Karpas-422 (cell line): Measurements from ENCODE around the gene NCKAP5. TPM values are rescaled to one million over a fixed set of nuclear protein-coding genes. Genes with fewer than 3 reads are reported as not detected.

ENCODE experiments used
- DNase-seq: peaks from one replicate; pipeline ENCODE4 v3.0.0-alpha.2; 2015
- H2AFZ ChIP-seq: fragments of 200-600 bp; sonication (generic); 2 replicates; pipeline ENCODE4 v1.6.1; 2014; ENCODE audit warnings: antibody characterized with exemption, low read length, mixed read lengths
- H3K27ac ChIP-seq: fragments of 200-600 bp; sonication (generic); 2 replicates; pipeline ENCODE4 v1.5.1; 2014; ENCODE audit warnings: mild to moderate bottlenecking, low read length, moderate library complexity
- H3K27me3 ChIP-seq: fragments of 200-600 bp; sonication (generic); 2 replicates; pipeline ENCODE4 v1.6.1; 2014; ENCODE audit warnings: low read length, mixed read lengths
- H3K36me3 ChIP-seq: fragments of 200-600 bp; sonication (generic); 2 replicates; pipeline ENCODE4 v1.6.1; 2014; ENCODE audit warnings: low read length, mixed read lengths; ENCODE audit not compliant: insufficient read depth
- H3K4me1 ChIP-seq: fragments of 200-600 bp; sonication (generic); 2 replicates; pipeline ENCODE4 v1.6.1; 2014; ENCODE audit warnings: mild to moderate bottlenecking, low read length, mixed read lengths
- H3K4me2 ChIP-seq: fragments of 200-600 bp; sonication (generic); 2 replicates; pipeline ENCODE4 v1.6.1; 2014; ENCODE audit warnings: low read length, low read depth, mild to moderate bottlenecking; ENCODE audit not compliant: poor library complexity, severe bottlenecking
- H3K4me3 ChIP-seq: fragments of 200-600 bp; sonication (generic); 2 replicates; pipeline ENCODE4 v1.5.1; 2014; ENCODE audit warnings: mild to moderate bottlenecking, antibody characterized with exemption, low read length, mixed read lengths
- H3K79me2 ChIP-seq: fragments of 200-600 bp; sonication (generic); 2 replicates; pipeline ENCODE4 v1.6.1; 2014; ENCODE audit warnings: mild to moderate bottlenecking, low read length, mixed read lengths
- H3K9ac ChIP-seq: fragments of 200-600 bp; sonication (generic); 2 replicates; pipeline ENCODE4 v1.6.0; 2014; ENCODE audit warnings: low read length
- H3K9me2 ChIP-seq: fragments of 200-600 bp; sonication (generic), shearing (Covaris generic); replicated peaks from 2 replicates; pipeline ENCODE4 v1.6.0; 2014; ENCODE audit warnings: mild to moderate bottlenecking, low read length, moderate library complexity; ENCODE audit not compliant: insufficient read depth
- H3K9me3 ChIP-seq: fragments of 300-700, 200-600 bp; sonication (generic); 2 replicates; pipeline ENCODE4 v1.6.1; 2014; ENCODE audit warnings: low read length, mixed read lengths
- H4K20me1 ChIP-seq: fragments of 200-600 bp; sonication (generic); 2 replicates; pipeline ENCODE4 v1.6.1; 2014; ENCODE audit warnings: mild to moderate bottlenecking, antibody characterized with exemption, low read length, low read depth; ENCODE audit not compliant: insufficient read depth
- total RNA-seq: library from RNA; depleted of rRNA; stranded (reverse); fragments of >200 nt; shearing (Covaris generic); gene quantifications from 2 replicates; pipeline ENCODE4 v1.2.3, GENCODE V29; 2014; ENCODE audit warnings: low replicate concordance

NCKAP5 gene
- total RNA-seq, 1 experiment from 2014 or later = not detected

DNA sequence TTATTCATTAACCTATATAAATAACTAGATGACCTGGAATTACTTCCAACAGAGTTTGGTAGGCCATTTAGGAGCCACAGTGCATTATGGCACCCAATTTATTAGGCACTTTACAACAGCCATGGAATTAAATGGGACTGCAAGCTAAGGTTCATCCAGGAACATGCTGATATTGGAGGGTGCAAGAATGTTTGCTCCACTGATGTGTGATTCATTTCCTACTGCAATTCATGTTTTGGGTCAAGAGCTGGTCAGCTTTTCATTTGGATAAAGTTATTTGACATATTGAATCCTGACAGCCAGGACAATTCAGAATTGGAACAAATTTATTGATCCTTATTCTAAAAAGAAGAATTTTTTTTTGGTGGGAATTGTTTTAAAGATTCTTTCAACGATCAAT, 886.5 kb downstream of the NCKAP5 start:
- Histone ChIP-seq H4K20me1 (no peaks in the 10 kb centered on the region), H2AFZ (no peak overlapping the region), H3K4me3 (no peak overlapping the region), H3K9me2 (no peaks in the 10 kb centered on the region), H3K79me2 (no peaks in the 10 kb centered on the region), H3K9me3 (no peaks in the 10 kb centered on the region), H3K9ac (no peak overlapping the region), H3K27me3 (no peaks in the 10 kb centered on the region), H3K27ac (no peak overlapping the region), H3K4me2 (no peak overlapping the region), H3K4me1 (peaks cover 19% of the 10 kb centered on the region), H3K36me3 (no peaks in the 10 kb centered on the region)
- DNase-seq = no peak

GRCh38 chr2:132680544-132680943, 887.7 kb downstream of the NCKAP5 start:
- no peak for DNase-seq

DNA sequence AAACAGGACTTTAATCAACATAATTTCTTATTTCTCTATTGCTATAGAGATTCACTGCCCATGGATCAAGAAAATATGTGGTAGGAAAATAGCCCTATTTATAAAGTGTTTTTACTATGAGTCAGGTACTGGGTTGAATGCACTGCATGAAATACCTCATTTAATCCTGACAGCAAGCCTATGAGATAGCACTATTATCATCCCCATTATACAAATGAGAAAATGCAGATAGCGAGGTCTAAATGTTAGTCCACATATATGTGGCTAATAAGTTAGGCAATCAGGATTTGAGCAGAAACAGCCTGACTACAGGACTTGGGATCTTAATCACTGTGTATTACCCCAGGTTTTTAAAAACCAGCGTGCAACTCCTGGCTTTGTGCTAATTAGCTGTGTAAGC, 889.8 kb downstream of the NCKAP5 start:
- DNase-seq = no peak
- H3K27ac ChIP-seq = no peak overlapping the region
- no peak overlapping the region for H2AFZ ChIP-seq
- H3K4me1 ChIP-seq = peaks cover 24% of the 10 kb centered on the region
- H3K9me2 ChIP-seq = no peaks in the 10 kb centered on the region
- no peaks in the 10 kb centered on the region for H3K36me3 ChIP-seq
- no peak overlapping the region for H3K9ac ChIP-seq
- no peak overlapping the region for H3K4me3 ChIP-seq
- no peaks in the 10 kb centered on the region for H3K27me3 ChIP-seq
- H4K20me1 ChIP-seq = no peaks in the 10 kb centered on the region
- H3K9me3 ChIP-seq = no peaks in the 10 kb centered on the region
- no peak overlapping the region for H3K4me2 ChIP-seq
- no peaks in the 10 kb centered on the region for H3K79me2 ChIP-seq

More at GRCh38 chr2:132680544-132680943, 887.7 kb downstream of the NCKAP5 start:
- Histone ChIP-seq H3K4me3 (no peak overlapping the region), H3K9me2 (no peaks in the 10 kb centered on the region), H4K20me1 (no peaks in the 10 kb centered on the region), H3K9me3 (no peaks in the 10 kb centered on the region), H3K4me1 (peaks cover 24% of the 10 kb centered on the region), H2AFZ (no peak overlapping the region), H3K9ac (no peak overlapping the region), H3K36me3 (no peaks in the 10 kb centered on the region), H3K4me2 (no peak overlapping the region), H3K79me2 (no peaks in the 10 kb centered on the region), H3K27me3 (no peaks in the 10 kb centered on the region), H3K27ac (no peak overlapping the region)

DNA sequence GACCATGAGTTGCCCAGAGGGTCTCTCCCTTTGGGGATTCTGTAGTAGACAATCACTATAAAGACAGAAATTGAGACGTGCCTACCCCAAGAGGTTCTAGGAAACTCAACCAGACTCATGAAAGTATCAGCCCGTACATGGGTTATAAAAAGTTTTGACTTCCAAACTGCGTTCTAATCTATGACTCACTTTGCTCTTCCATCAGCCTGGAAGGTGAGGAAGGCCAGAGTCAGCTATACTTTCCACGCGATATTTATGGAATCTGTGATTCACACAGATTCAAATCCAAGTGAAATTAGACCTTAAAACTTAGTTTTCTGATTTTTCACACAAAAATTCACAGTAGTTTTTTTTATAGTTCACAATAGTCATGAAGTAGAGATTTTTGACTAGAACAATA, 890.6 kb downstream of the NCKAP5 start:
- Histone ChIP-seq H3K9ac (no peak overlapping the region), H3K9me2 (no peaks in the 10 kb centered on the region), H3K4me3 (no peak overlapping the region), H3K27ac (no peak overlapping the region), H2AFZ (no peak overlapping the region), H3K79me2 (no peaks in the 10 kb centered on the region), H3K27me3 (no peaks in the 10 kb centered on the region), H3K9me3 (no peaks in the 10 kb centered on the region), H4K20me1 (no peaks in the 10 kb centered on the region), H3K4me2 (no peak overlapping the region), H3K4me1 (peaks cover 24% of the 10 kb centered on the region), H3K36me3 (no peaks in the 10 kb centered on the region)
- no peak for DNase-seq

DNA sequence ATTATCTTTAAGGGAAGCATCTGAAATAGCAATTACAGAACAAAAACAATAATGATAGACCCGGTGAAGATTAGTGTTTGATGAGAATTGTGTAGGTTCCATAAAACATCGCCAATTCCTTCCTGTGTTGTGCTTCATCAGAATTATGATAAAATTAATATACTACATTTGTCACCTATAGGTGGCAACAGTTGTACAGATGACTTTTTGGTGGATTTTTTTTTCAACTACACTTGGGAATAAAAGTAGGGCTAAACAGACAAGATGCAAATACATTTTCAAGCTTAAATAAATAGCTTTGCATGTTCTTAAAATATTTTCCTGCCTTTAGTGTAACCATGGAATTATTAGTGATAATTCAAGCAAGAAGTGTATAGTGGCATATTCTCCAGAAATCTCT, 891.3 kb downstream of the NCKAP5 start:
- no peaks in the 10 kb centered on the region for H3K79me2 ChIP-seq
- no peaks in the 10 kb centered on the region for H3K27me3 ChIP-seq
- no peak overlapping the region for H3K9ac ChIP-seq
- peaks cover 24% of the 10 kb centered on the region for H3K4me1 ChIP-seq
- DNase-seq = peak; percentile 52
- no peaks in the 10 kb centered on the region for H3K9me2 ChIP-seq
- H3K36me3 ChIP-seq = no peaks in the 10 kb centered on the region
- H4K20me1 ChIP-seq = no peaks in the 10 kb centered on the region
- no peaks in the 10 kb centered on the region for H3K9me3 ChIP-seq
- no peak overlapping the region for H2AFZ ChIP-seq
- H3K4me2 ChIP-seq = no peak overlapping the region
- H3K27ac ChIP-seq = no peak overlapping the region
- H3K4me3 ChIP-seq = no peak overlapping the region

GRCh38 chr2:132671151-132671835, 897.0 kb downstream of the NCKAP5 start:
- no peaks in the 10 kb centered on the region for H3K9me3 ChIP-seq
- H3K79me2 ChIP-seq = no peaks in the 10 kb centered on the region
- no peak overlapping the region for H3K4me3 ChIP-seq
- H3K27me3 ChIP-seq = no peaks in the 10 kb centered on the region
- H3K9me2 ChIP-seq = no peaks in the 10 kb centered on the region
- H3K9ac ChIP-seq = no peak overlapping the region
- no peaks in the 10 kb centered on the region for H3K36me3 ChIP-seq
- DNase-seq = no peak
- H2AFZ ChIP-seq = no peak overlapping the region
- no peak overlapping the region for H3K27ac ChIP-seq
- H4K20me1 ChIP-seq = no peaks in the 10 kb centered on the region
- no peak overlapping the region for H3K4me2 ChIP-seq
- H3K4me1 ChIP-seq = no peaks in the 10 kb centered on the region; the same call in 1 of the 2 replicates

DNA sequence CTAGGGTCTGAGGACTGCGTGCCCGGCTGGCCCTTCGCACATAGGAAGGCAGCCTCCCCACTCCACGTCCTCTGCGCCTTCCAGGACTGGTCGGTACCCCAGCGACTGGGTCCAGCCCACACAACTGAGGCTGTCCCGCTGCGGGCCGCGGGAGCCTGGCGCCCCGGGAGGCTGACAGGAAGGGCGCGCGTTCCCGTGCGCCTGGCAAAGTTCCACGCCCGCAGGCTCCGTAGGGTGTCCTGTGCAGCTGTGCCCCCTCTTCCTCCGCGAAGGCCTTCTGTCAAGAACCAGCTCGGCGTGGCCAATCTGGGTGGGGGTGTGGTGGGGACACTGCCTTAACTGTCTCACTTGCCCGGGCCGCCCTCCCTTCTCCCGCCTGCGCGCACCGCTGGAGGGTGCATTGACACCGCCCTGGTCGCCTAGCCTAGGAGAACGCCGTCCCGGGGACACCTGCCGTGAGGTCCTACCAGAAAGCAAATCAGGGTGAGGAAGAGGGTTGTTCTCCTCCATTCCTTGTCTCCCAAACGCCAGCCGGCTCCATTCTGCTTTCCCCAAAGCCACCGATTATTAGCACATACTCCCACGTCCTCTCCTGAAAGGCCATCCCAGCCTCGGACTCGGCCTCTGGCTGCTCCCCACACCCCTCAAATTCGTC, 897.6 kb downstream of the NCKAP5 start:
- H3K9me2 ChIP-seq = no peaks in the 10 kb centered on the region
- H4K20me1 ChIP-seq = no peaks in the 10 kb centered on the region
- H2AFZ ChIP-seq = no peak overlapping the region
- no peaks in the 10 kb centered on the region for H3K27me3 ChIP-seq
- H3K4me3 ChIP-seq = no peak overlapping the region
- H3K4me2 ChIP-seq = no peak overlapping the region
- DNase-seq = no peak
- H3K4me1 ChIP-seq = no peaks in the 10 kb centered on the region
- no peak overlapping the region for H3K9ac ChIP-seq
- no peaks in the 10 kb centered on the region for H3K9me3 ChIP-seq
- no peak overlapping the region for H3K27ac ChIP-seq
- H3K79me2 ChIP-seq = no peaks in the 10 kb centered on the region
- H3K36me3 ChIP-seq = no peaks in the 10 kb centered on the region

- no peaks in the 10 kb centered on the region for H3K9me2 ChIP-seq
- no peak within 1 kb of the TSS for H3K27ac ChIP-seq
- DNase-seq = no peak
- no peaks in the 10 kb centered on the region for H3K9me3 ChIP-seq
- H3K4me3 ChIP-seq = no peak within 1 kb of the TSS
- no peaks in the 10 kb centered on the region for H3K27me3 ChIP-seq
- H3K79me2 ChIP-seq = no peaks in the 10 kb centered on the region
- no peaks in the 10 kb centered on the region for H3K36me3 ChIP-seq
- H3K4me1 ChIP-seq = no peaks in the 10 kb centered on the region
- H3K4me2 ChIP-seq = no peak within 1 kb of the TSS
- no peak within 1 kb of the TSS for H2AFZ ChIP-seq
- H4K20me1 ChIP-seq = no peaks in the 10 kb centered on the region
- H3K9ac ChIP-seq = no peak within 1 kb of the TSS
Measured at GRCh38 chr2:132669908-132670495, 898.3 kb downstream of the NCKAP5 start, which contains the start of gene LYPD1. TSS of gene LYPD1 (minus strand) at chr2:132670205. CDS start at chr2:132669932, 273 bp downstream.
